Measurements from ENCODE around the gene DOCK9. TPM values are rescaled to one million over a fixed set of nuclear protein-coding genes. Genes with fewer than 3 reads are reported as not detected.

Gene DOCK9
- polyA plus RNA-seq, 1 experiment, result 14.5 TPM

- TF ChIP-seq, protein P1, sequence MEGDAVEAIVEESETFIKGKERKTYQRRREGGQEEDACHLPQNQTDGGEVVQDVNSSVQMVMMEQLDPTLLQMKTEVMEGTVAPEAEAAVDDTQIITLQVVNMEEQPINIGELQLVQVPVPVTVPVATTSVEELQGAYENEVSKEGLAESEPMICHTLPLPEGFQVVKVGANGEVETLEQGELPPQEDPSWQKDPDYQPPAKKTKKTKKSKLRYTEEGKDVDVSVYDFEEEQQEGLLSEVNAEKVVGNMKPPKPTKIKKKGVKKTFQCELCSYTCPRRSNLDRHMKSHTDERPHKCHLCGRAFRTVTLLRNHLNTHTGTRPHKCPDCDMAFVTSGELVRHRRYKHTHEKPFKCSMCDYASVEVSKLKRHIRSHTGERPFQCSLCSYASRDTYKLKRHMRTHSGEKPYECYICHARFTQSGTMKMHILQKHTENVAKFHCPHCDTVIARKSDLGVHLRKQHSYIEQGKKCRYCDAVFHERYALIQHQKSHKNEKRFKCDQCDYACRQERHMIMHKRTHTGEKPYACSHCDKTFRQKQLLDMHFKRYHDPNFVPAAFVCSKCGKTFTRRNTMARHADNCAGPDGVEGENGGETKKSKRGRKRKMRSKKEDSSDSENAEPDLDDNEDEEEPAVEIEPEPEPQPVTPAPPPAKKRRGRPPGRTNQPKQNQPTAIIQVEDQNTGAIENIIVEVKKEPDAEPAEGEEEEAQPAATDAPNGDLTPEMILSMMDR (IDR thresholded peaks at IDR 0.05; ENCODE audit: insufficient read depth, low read depth, low read length), result no peak
- CTCF ChIA-PET, result interaction anchor here (0.5 kb wide), 1 partner anchor 112 kb away, joined by 3 read pairs; no protein-coding TSS in a partner anchor
- no peak for DNase-seq (ENCODE audit: low read depth)
- H3K27me3 ChIP-seq (ENCODE audit: control insufficient read depth, insufficient read depth, low read length), result no peaks in the 10 kb centered on the region
- no peaks in the 10 kb centered on the region; the same call in none of the 2 replicates for H3K36me3 ChIP-seq (ENCODE audit: control insufficient read depth, insufficient read depth, low read length)
- POLR2A ChIA-PET, result no interaction called here
- no peak overlapping the region for H3K4me3 ChIP-seq (ENCODE audit: low read depth, low read length)
Measured at GRCh38 chr13:98880677-98881076, 97.2 kb downstream of the DOCK9 start.

- no peaks in the 10 kb centered on the region for H3K27me3 ChIP-seq (ENCODE audit: control insufficient read depth, insufficient read depth, low read length)
- no peaks in the 10 kb centered on the region; the same call in none of the 2 replicates for H3K36me3 ChIP-seq (ENCODE audit: control insufficient read depth, insufficient read depth, low read length)
- TF ChIP-seq, protein P1 (IDR thresholded peaks at IDR 0.05; ENCODE audit: insufficient read depth, low read depth, low read length), result no peak
- POLR2A ChIA-PET, result no interaction called here
- no peak overlapping the region for H3K4me3 ChIP-seq (ENCODE audit: low read depth, low read length)
- DNase-seq (ENCODE audit: low read depth), result no peak
- CTCF ChIA-PET, result interaction anchor here (0.5 kb wide), 1 partner anchor 111 kb away, joined by 3 read pairs; no protein-coding TSS in a partner anchor
Measured at GRCh38 chr13:98879957-98880356, 97.9 kb downstream of the DOCK9 start.

GRCh38 chr13:98879127-98879520 is 98.7 kb downstream of the DOCK9 start:
- H3K4me3 ChIP-seq (ENCODE audit: low read depth, low read length), result no peak overlapping the region
- no peaks in the 10 kb centered on the region; the same call in 1 of the 2 replicates for H3K36me3 ChIP-seq (ENCODE audit: control insufficient read depth, insufficient read depth, low read length)
- ChIA-PET CTCF (no interaction called here), POLR2A (no interaction called here)
- no peaks in the 10 kb centered on the region for H3K27me3 ChIP-seq (ENCODE audit: control insufficient read depth, insufficient read depth, low read length)
- TF ChIP-seq, protein P1 (IDR thresholded peaks at IDR 0.05; ENCODE audit: insufficient read depth, low read depth, low read length), result no peak
- DNase-seq (ENCODE audit: low read depth), result no peak

GRCh38 chr13:98878486-98879126 is 99.3 kb downstream of the DOCK9 start:
- Histone ChIP-seq H3K27me3 (ENCODE audit: control insufficient read depth, insufficient read depth, low read length) (no peaks in the 10 kb centered on the region), H3K36me3 (ENCODE audit: control insufficient read depth, insufficient read depth, low read length) (no peaks in the 10 kb centered on the region; the same call in 1 of the 2 replicates), H3K4me3 (ENCODE audit: low read depth, low read length) (no peak overlapping the region)
- no peak for DNase-seq (ENCODE audit: low read depth)
- ChIA-PET CTCF (no interaction called here), POLR2A (no interaction called here)
- TF ChIP-seq, protein P1 (IDR thresholded peaks at IDR 0.05; ENCODE audit: insufficient read depth, low read depth, low read length), result no peak

GRCh38 chr13:98877936-98878335 is 99.9 kb downstream of the DOCK9 start:
- Histone ChIP-seq H3K36me3 (ENCODE audit: control insufficient read depth, insufficient read depth, low read length) (no peaks in the 10 kb centered on the region; the same call in 1 of the 2 replicates), H3K27me3 (ENCODE audit: control insufficient read depth, insufficient read depth, low read length) (no peaks in the 10 kb centered on the region), H3K4me3 (ENCODE audit: low read depth, low read length) (no peak overlapping the region)
- ChIA-PET POLR2A (no interaction called here), CTCF (no interaction called here)
- TF ChIP-seq, protein P1 (IDR thresholded peaks at IDR 0.05; ENCODE audit: insufficient read depth, low read depth, low read length), result no peak
- no peak for DNase-seq (ENCODE audit: low read depth)

Measured in BJ (cell line).